ENCODE results near the gene SPSB2.

The SPSB2 gene

DNA sequence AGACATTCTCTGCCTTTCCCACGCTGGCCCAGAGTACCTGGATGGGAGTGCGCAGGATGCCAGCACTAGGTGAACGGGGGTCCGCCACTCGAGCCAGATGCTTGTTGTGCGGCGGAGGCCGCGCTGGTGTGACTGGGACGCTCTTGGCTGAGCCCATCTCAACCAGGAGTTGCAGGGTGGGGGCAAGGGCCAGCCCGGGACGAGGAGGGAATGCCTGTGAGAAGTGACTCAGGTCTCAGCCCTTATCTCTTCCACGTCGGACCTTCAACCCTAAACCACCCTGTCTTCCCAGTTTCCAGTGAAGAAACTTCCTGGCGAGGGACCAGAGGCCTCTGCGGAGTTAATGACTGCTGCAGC, 22.3 kb downstream of the SPSB2 start:
- Histone ChIP-seq H3K27ac (peak overlapping the region; percentile 89), H3K4me1 (ENCODE audit: control insufficient read depth in 1 of 2, insufficient read depth in 1 of 2, low read depth in 1 of 2, low read length in 1 of 2) (peaks cover 25 to 40% of the 10 kb centered on the region in 2 experiments), H3K9me3 (no peaks in the 10 kb centered on the region), H3K27me3 (no peaks in the 10 kb centered on the region), H3K36me3 (peaks cover 7% of the 10 kb centered on the region), H3K4me3 (ENCODE audit: low read depth in 1 of 2, low read length in 1 of 2) (peak overlapping the region; percentile 95 to 99)
- TF ChIP-seq, protein P1, sequence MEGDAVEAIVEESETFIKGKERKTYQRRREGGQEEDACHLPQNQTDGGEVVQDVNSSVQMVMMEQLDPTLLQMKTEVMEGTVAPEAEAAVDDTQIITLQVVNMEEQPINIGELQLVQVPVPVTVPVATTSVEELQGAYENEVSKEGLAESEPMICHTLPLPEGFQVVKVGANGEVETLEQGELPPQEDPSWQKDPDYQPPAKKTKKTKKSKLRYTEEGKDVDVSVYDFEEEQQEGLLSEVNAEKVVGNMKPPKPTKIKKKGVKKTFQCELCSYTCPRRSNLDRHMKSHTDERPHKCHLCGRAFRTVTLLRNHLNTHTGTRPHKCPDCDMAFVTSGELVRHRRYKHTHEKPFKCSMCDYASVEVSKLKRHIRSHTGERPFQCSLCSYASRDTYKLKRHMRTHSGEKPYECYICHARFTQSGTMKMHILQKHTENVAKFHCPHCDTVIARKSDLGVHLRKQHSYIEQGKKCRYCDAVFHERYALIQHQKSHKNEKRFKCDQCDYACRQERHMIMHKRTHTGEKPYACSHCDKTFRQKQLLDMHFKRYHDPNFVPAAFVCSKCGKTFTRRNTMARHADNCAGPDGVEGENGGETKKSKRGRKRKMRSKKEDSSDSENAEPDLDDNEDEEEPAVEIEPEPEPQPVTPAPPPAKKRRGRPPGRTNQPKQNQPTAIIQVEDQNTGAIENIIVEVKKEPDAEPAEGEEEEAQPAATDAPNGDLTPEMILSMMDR (IDR thresholded peaks at IDR 0.05), result no peak

DNA sequence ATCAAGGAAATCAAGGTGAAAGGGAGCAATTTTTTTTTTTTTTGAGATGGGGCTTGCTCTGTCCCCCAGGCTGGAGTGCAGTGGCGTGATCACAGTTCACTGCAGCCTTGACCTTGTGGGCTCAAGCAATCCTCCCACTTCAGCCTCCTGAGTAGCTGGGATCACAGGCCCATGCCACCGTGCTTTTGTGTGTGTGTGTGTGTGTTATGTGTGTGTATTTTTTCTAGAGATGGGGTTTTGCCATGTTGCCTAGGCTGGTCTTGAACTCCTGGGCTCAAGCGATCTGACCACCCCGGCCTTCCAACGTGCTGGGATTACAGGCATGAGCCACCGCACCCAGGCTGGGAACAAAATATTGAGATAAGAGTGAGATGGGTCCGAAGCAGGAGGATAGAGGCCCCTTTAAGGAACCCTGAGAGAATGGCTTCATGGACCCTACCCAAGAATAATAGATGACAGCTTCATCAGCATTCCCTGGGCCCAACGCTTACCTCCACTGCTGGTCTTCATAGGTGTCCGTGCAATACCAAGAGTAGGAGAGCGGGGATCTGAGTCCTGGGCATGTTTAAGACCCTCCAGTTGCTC, 23.0 kb downstream of the SPSB2 start:
- no peaks in the 10 kb centered on the region for H3K27me3 ChIP-seq
- H3K9me3 ChIP-seq, result no peaks in the 10 kb centered on the region
- H3K36me3 ChIP-seq, result peaks cover 12% of the 10 kb centered on the region
- H3K4me3 ChIP-seq (ENCODE audit: low read depth in 1 of 2, low read length in 1 of 2), result no peak overlapping the region
- TF ChIP-seq, protein P1 (IDR thresholded peaks at IDR 0.05), result no peak
- H3K4me1 ChIP-seq (ENCODE audit: control insufficient read depth in 1 of 2, insufficient read depth in 1 of 2, low read depth in 1 of 2, low read length in 1 of 2), result peaks cover 25 to 40% of the 10 kb centered on the region in 2 experiments
- H3K27ac ChIP-seq, result no peak overlapping the region

GRCh38 chr12:6849427-6849826, 23.7 kb downstream of the SPSB2 start:
- H3K27me3 ChIP-seq, result no peaks in the 10 kb centered on the region
- H3K36me3 ChIP-seq, result peaks cover 16% of the 10 kb centered on the region
- no peak overlapping the region for H3K4me3 ChIP-seq (ENCODE audit: low read depth in 1 of 2, low read length in 1 of 2)
- H3K9me3 ChIP-seq, result no peaks in the 10 kb centered on the region
- H3K4me1 ChIP-seq (ENCODE audit: control insufficient read depth in 1 of 2, insufficient read depth in 1 of 2, low read depth in 1 of 2, low read length in 1 of 2), result peaks cover 25 to 40% of the 10 kb centered on the region in 2 experiments
- no peak overlapping the region for H3K27ac ChIP-seq
- TF ChIP-seq, protein P1 (IDR thresholded peaks at IDR 0.05), result no peak

- no peak overlapping the region for H3K4me3 ChIP-seq (ENCODE audit: low read depth in 1 of 2, low read length in 1 of 2)
- no peaks in the 10 kb centered on the region for H3K27me3 ChIP-seq
- no peak overlapping the region for H3K27ac ChIP-seq
- H3K9me3 ChIP-seq, result no peaks in the 10 kb centered on the region
- H3K36me3 ChIP-seq, result peaks cover 16% of the 10 kb centered on the region
- H3K4me1 ChIP-seq (ENCODE audit: control insufficient read depth in 1 of 2, insufficient read depth in 1 of 2, low read depth in 1 of 2, low read length in 1 of 2), result peaks cover 19 to 34% of the 10 kb centered on the region in 2 experiments
- TF ChIP-seq, protein P1 (IDR thresholded peaks at IDR 0.05), result no peak
Observed at GRCh38 chr12:6847676-6848075, 25.4 kb downstream of the SPSB2 start.

DNA sequence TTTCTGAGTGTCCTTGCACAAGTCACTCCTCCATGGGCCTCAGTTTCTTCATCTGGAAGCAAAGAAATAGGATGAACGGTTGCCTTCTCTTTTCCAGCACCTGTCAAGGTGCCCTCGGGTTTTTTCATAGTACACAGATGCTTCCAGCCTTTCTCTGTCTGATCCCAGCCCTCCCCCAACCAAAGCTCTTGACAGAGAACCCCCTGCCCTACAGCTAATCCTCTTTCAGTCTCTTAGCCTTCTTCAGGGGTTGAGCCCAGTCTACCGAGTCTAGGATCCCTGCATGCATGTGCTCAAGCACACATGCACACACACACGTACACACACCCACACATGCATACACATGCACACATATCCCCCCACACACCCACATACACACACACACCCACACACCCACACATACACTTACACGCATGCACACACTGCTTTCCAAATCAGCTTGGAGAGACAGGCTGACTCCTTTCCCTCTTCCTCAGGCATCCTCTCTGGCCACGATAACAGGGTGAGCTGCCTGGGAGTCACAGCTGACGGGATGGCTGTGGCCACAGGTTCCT, 26.7 kb downstream of the SPSB2 start:
- Histone ChIP-seq H3K27ac (no peak overlapping the region), H3K36me3 (peaks cover 16% of the 10 kb centered on the region), H3K9me3 (no peaks in the 10 kb centered on the region), H3K4me3 (ENCODE audit: low read depth in 1 of 2, low read length in 1 of 2) (no peak overlapping the region), H3K4me1 (ENCODE audit: control insufficient read depth in 1 of 2, insufficient read depth in 1 of 2, low read depth in 1 of 2, low read length in 1 of 2) (peaks cover 20 to 31% of the 10 kb centered on the region in 2 experiments), H3K27me3 (no peaks in the 10 kb centered on the region)
- TF ChIP-seq, protein P1 (IDR thresholded peaks at IDR 0.05), result no peak

All from neutrophil (primary cell).